Esophagus squamous epithelium (tissue), 5 donors: ENCODE measurements around the gene FANCL. TPM values are rescaled to one million over a fixed set of nuclear protein-coding genes. Genes with fewer than 3 reads are reported as not detected.

Source experiments
- DNase-seq: peaks from one replicate; lab custom pipeline; 2025; lab: John Stamatoyannopoulos, UW
- H3K27ac ChIP-seq, 4 donors: fragments of 200-600 bp; sonication (generic); one replicate each; pipeline ENCODE4 v1.5.1; 2016 to 2019; ENCODE audit warnings: mild to moderate bottlenecking in 1 of 4
- H3K27me3 ChIP-seq, 4 donors: fragments of 200-600 bp; sonication (generic); 1 replicate in 3 of 4; 2 replicates in 1 of 4; pipeline versions ENCODE4 v1.5.1 to v1.6.0; 2017 to 2021; ENCODE audit warnings: antibody characterized with exemption in 1 of 4
- H3K36me3 ChIP-seq, 3 donors: fragments of 200-600 bp; sonication (generic); one replicate each; pipeline ENCODE4 v1.5.1; 2016 to 2019
- H3K4me1 ChIP-seq, 3 donors: fragments of 200-600 bp; sonication (generic); one replicate each; pipeline ENCODE4 v1.5.1; 2017 to 2019
- H3K4me3 ChIP-seq, 4 donors: fragments of 200-600 bp; sonication (generic); 1 replicate in 3 of 4; 2 replicates in 1 of 4; pipeline ENCODE4 v1.5.1; 2016 to 2019; ENCODE audit warnings: mild to moderate bottlenecking in 2 of 4, moderate library complexity in 1 of 4
- H3K9me3 ChIP-seq, 3 donors: fragments of 200-600 bp; sonication (generic); one replicate each; pipeline ENCODE4 v1.5.1; 2016 to 2019
- POLR2A ChIP-seq, 4 donors: fragments of 450-650 bp; IDR thresholded peaks; one replicate each; pipeline ENCODE4 v1.6.1; 2017; ENCODE audit warnings: antibody characterized with exemption in 4 of 4, mild to moderate bottlenecking in 4 of 4, moderate library complexity in 3 of 4
- WGBS, 2 donors: methylation state at CpG; one replicate each; pipeline ENCODE4 v1.1.5; 2018; 5-methylcytosine and 5-hydroxymethylcytosine counted together
- intact Hi-C: fragments of 100-400 bp; cut with DNase I; formaldehyde crosslinking; loops from one replicate; pipeline ENCODE4 v1.15.0; 2022
- total RNA-seq, 4 donors: library from RNA; depleted of rRNA; stranded (reverse); fragments of >200 nt; gene quantifications; one replicate each; pipeline ENCODE4 v1.1.0, GENCODE V29; 2016
- TF ChIP-seq, protein P1 (sequence below), 6 experiments: fragments of 450-650 bp in 4 of 6; fragments of 200-600 bp in 2 of 6; sonication (generic) in 2 of 6; IDR thresholded peaks; one replicate each; pipeline ENCODE4 v1.5.1; 2016 to 2019; ENCODE audit warnings: antibody characterized with exemption in 6 of 6, mild to moderate bottlenecking in 4 of 6, moderate library complexity in 4 of 6
- donor health status: DM: yes; HTN: yes; CAD: no.

The FANCL gene
- total RNA-seq, 4 donors from 2014 or later: 10.5 to 18.7 (median 14.2) TPM

DNA sequence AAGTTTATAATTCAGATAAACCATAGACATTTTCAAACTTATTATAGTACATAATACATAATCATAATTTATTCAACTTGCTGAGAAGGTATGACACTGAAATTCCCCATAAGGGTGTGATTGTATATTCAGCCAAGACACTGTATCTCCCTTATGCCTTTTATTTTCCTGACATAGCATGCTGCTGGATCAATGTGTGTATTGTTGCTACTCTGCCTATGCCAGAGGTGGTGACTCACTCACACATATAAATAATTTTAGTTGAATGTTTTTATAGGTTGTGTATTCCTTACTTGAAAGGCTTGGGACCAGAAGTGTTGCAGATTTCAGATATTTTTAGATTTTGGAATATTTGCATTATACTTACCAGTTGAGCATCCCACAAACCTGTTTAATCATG is 107.7 kb downstream of the FANCL start:
- H3K36me3 ChIP-seq: peaks cover 0 to 31% (median 0%) of the 10 kb centered on the region in 3 donors
- no peak for DNase-seq
- TF ChIP-seq POLR2A (IDR thresholded peaks at IDR 0.05): no peak
- TF ChIP-seq, protein P1, sequence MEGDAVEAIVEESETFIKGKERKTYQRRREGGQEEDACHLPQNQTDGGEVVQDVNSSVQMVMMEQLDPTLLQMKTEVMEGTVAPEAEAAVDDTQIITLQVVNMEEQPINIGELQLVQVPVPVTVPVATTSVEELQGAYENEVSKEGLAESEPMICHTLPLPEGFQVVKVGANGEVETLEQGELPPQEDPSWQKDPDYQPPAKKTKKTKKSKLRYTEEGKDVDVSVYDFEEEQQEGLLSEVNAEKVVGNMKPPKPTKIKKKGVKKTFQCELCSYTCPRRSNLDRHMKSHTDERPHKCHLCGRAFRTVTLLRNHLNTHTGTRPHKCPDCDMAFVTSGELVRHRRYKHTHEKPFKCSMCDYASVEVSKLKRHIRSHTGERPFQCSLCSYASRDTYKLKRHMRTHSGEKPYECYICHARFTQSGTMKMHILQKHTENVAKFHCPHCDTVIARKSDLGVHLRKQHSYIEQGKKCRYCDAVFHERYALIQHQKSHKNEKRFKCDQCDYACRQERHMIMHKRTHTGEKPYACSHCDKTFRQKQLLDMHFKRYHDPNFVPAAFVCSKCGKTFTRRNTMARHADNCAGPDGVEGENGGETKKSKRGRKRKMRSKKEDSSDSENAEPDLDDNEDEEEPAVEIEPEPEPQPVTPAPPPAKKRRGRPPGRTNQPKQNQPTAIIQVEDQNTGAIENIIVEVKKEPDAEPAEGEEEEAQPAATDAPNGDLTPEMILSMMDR (IDR thresholded peaks at IDR 0.05): no peak
- peaks cover 0 to 16% (median 5%) of the 10 kb centered on the region in 3 donors for H3K4me1 ChIP-seq
- H3K4me3 ChIP-seq: no peak overlapping the region
- no peaks in the 10 kb centered on the region for H3K9me3 ChIP-seq
- no peak overlapping the region for H3K27ac ChIP-seq
- intact Hi-C loops: no loop called here
- no peaks in the 10 kb centered on the region for H3K27me3 ChIP-seq

DNA sequence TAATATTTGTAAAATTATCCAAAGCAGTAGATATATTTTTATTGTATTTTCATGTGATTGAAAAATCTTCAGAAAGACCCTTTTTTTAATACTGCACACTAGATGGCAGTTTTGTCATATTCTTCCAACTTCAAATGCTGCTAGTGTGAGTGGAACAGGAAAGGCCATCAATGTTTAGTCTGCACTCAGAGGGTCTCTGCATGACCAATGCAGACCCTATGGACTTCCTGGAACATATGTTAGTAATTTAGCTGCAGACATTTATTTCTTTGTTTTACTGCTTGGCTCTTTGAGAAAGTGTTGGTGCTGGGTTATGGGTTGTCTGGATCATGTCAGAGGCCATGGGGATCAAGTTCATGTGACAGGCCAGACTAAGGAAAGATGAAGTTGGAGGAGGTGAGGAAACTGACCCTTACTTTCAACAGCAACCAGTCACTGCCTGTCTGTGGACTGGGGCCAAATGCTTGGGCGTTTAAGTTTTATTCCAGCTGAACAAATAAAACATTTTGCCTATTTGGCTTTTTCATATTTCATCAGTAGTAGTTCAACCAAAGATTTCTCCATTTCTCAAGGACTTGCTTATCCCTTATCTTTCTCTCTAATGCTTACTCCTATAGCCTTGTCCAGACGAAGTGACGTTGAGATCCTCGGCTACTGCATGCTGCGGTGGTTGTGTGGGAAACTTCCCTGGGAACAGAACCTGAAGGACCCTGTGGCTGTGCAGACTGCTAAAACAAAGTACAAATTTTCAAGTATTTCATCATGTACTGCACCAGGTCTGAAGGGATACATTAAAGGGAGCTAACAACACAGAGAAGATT is 109.7 kb downstream of the FANCL start:
- intact Hi-C loops: no loop called here
- Histone ChIP-seq H3K27me3 (no peaks in the 10 kb centered on the region), H3K27ac (no peak overlapping the region), H3K36me3 (peaks cover 0 to 31% (median 0%) of the 10 kb centered on the region in 3 donors), H3K4me1 (peaks cover 0 to 14% (median 5%) of the 10 kb centered on the region in 3 donors), H3K9me3 (no peaks in the 10 kb centered on the region), H3K4me3 (no peak overlapping the region)
- DNase-seq: no peak
- TF ChIP-seq, protein P1 (IDR thresholded peaks at IDR 0.05): no peak
- TF ChIP-seq POLR2A (IDR thresholded peaks at IDR 0.05): no peak
- 72 to 77% methylated on average over 5 of the region's 5 CpGs for WGBS, 2 donors

DNA sequence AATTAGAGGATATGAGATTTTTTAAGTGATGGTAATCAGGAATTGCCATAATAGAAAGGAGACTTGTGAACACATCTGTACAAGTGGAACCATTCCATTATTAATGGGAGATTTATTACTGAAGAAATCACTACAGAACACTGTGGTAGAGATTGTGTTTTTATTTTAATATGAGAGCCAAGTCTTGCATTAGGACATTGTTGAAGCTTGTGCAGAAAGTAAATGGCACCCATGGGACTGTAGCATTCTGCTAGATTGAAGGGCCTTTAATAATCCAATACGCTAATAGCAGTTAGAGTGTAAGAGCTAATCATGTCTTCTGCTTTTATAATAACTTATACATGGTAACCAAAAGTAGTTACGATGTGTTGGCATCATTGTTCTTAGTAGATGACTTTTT is 110.9 kb downstream of the FANCL start:
- WGBS, 2 donors: 85 to 91% methylated on average over 2 of the region's 2 CpGs
- Histone ChIP-seq H3K9me3 (no peaks in the 10 kb centered on the region), H3K27ac (no peak overlapping the region), H3K27me3 (no peaks in the 10 kb centered on the region), H3K4me1 (peaks cover 0 to 14% (median 5%) of the 10 kb centered on the region in 3 donors), H3K36me3 (peaks cover 0 to 29% (median 0%) of the 10 kb centered on the region in 3 donors), H3K4me3 (no peak overlapping the region)
- intact Hi-C loops: no loop called here
- TF ChIP-seq, protein P1 (IDR thresholded peaks at IDR 0.05): no peak
- TF ChIP-seq POLR2A (IDR thresholded peaks at IDR 0.05): no peak
- no peak for DNase-seq

DNA sequence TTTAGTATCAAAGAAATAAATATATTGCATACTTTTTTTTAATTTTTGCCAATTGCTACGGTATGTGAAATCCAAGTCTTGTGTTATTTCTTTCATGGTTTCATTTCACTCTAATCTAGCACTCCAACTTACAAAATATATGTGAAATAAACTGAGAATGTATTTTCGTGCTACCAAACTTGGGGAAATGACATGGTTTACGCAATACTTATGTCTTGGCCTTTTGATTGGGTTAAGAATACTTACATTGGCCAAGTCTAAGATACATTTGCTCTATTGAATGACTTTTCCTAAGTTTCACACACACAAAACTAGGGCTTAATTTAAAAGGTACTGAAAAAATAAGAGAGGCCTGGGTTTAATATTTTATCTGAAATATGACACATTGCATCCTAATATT is 114.0 kb downstream of the FANCL start:
- no peaks in the 10 kb centered on the region for H3K9me3 ChIP-seq
- peaks cover 0 to 10% (median 5%) of the 10 kb centered on the region in 3 donors for H3K4me1 ChIP-seq
- no peak overlapping the region for H3K4me3 ChIP-seq
- no peaks in the 10 kb centered on the region for H3K27me3 ChIP-seq
- DNase-seq: no peak
- intact Hi-C loops: no loop called here
- WGBS, 2 donors: 89 to 90% methylated on average over 3 of the region's 3 CpGs
- TF ChIP-seq, protein P1 (IDR thresholded peaks at IDR 0.05): no peak
- no peak for TF ChIP-seq POLR2A (IDR thresholded peaks at IDR 0.05)
- no peak overlapping the region for H3K27ac ChIP-seq
- H3K36me3 ChIP-seq: peaks cover 0 to 25% (median 0%) of the 10 kb centered on the region in 3 donors

DNA sequence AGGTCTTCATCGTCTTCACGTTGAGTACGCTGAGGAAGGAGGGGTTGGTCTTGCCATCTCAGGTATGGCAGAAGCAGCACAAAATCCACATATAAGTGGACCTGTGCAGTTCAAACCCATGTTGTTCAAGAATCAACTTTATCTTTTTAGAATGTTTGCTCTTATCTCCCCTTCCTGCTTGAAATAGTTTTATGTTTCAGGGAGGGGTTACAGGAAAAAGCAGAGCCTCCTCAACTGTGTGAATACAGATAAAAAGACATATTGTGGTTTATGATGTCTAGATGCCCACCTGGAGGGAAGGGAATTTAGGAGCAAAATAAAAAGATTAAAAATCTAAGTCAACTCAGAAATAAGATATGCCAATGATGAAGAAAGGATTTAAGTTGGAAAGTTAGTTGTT is 118.6 kb downstream of the FANCL start:
- DNase-seq: no peak
- TF ChIP-seq, protein P1 (IDR thresholded peaks at IDR 0.05): no peak
- TF ChIP-seq POLR2A (IDR thresholded peaks at IDR 0.05): no peak
- H3K27ac ChIP-seq: no peak overlapping the region
- no peaks in the 10 kb centered on the region for H3K4me1 ChIP-seq
- H3K36me3 ChIP-seq: peaks cover 0 to 32% (median 0%) of the 10 kb centered on the region in 3 donors
- H3K4me3 ChIP-seq: no peak overlapping the region
- intact Hi-C loops: no loop called here
- 98% methylated on average over 3 of the region's 3 CpGs for whole genome bisulfite sequencing, 2 donors
- H3K9me3 ChIP-seq: no peaks in the 10 kb centered on the region
- H3K27me3 ChIP-seq: no peaks in the 10 kb centered on the region
